Astrocyte (in vitro differentiated cells and primary cell): ENCODE measurements around the gene KRTAP4-11. TPM values are rescaled to one million over a fixed set of nuclear protein-coding genes. Genes with fewer than 3 reads are reported as not detected.
A peak's percentile ranks its signal among the peaks of the same experiment; 100 is the strongest.
"Not testable (repeated sequence)": the region's sequence is repeated elsewhere in the genome, so short reads cannot be mapped to it uniquely, and the experiment has no call there.

Experiments used
- DNase-seq: peaks from one replicate; pipeline ENCODE4 v3.0.0-alpha.2; 2010; ENCODE audit warnings: low read depth
- FAIRE-seq: peaks from 2 replicates; lab custom pipeline; 2011; peaks lifted over from hg19 to GRCh38; lab: Jason Lieb, UNC
- H2AFZ ChIP-seq: 2 replicates; pipeline ENCODE4 v1.6.0; 2012; ENCODE audit warnings: low read depth, low read length, inconsistent platforms
- H3K27ac ChIP-seq: 2 replicates; pipeline ENCODE4 v1.5.1; 2011; ENCODE audit warnings: low read depth, low read length, inconsistent platforms
- H3K27me3 ChIP-seq: 2 replicates; pipeline ENCODE4 v1.6.0; 2011; ENCODE audit warnings: low read length, inconsistent platforms; ENCODE audit not compliant: insufficient read depth
- H3K36me3 ChIP-seq: 2 replicates; pipeline ENCODE4 v1.5.1; 2011; ENCODE audit warnings: low read length, inconsistent platforms; ENCODE audit not compliant: insufficient read depth
- H3K4me1 ChIP-seq: 2 replicates; pipeline ENCODE4 v1.5.1; 2011; ENCODE audit warnings: low read length, inconsistent platforms; ENCODE audit not compliant: insufficient read depth
- H3K4me2 ChIP-seq: 2 replicates; pipeline ENCODE4 v1.6.0; 2012; ENCODE audit warnings: low read length, inconsistent platforms
- H3K4me3 ChIP-seq: 2 replicates; pipeline ENCODE4 v1.5.1; 2011; ENCODE audit warnings: low read depth, mild to moderate bottlenecking, low read length, inconsistent platforms; ENCODE audit not compliant: insufficient read depth
- H3K79me2 ChIP-seq: 2 replicates; pipeline ENCODE4 v1.6.0; 2012; ENCODE audit warnings: mild to moderate bottlenecking, low read length, inconsistent platforms; ENCODE audit not compliant: insufficient read depth
- H3K9ac ChIP-seq: 2 replicates; pipeline ENCODE4 v1.6.0; 2012; ENCODE audit warnings: mild to moderate bottlenecking, low read length, inconsistent platforms
- H3K9me3 ChIP-seq: 2 replicates; pipeline ENCODE4 v1.5.1; 2012; ENCODE audit warnings: low read depth, mild to moderate bottlenecking, low read length, inconsistent platforms; ENCODE audit not compliant: insufficient read depth
- H4K20me1 ChIP-seq: 2 replicates; pipeline ENCODE4 v1.6.0; 2012; ENCODE audit warnings: low read length, inconsistent platforms; ENCODE audit not compliant: insufficient read depth
- H3K27ac Mint-ChIP-seq: one replicate; pipeline ENCODE4 v1.8.0; 2021; ENCODE audit warnings: mild to moderate bottlenecking, mixed read lengths; ENCODE audit not compliant: unreplicated experiment
- H3K27me3 Mint-ChIP-seq: one replicate; pipeline ENCODE4 v1.8.0; 2021; ENCODE audit warnings: low read depth, mixed read lengths; ENCODE audit not compliant: unreplicated experiment
- H3K36me3 Mint-ChIP-seq: one replicate; pipeline ENCODE4 v1.8.0; 2021; ENCODE audit warnings: low read depth, mixed read lengths; ENCODE audit not compliant: unreplicated experiment
- H3K4me1 Mint-ChIP-seq: one replicate; pipeline ENCODE4 v1.8.0; 2021; ENCODE audit warnings: low read depth, mixed read lengths; ENCODE audit not compliant: unreplicated experiment
- H3K4me3 Mint-ChIP-seq: one replicate; pipeline ENCODE4 v1.8.0; 2021; ENCODE audit warnings: mild to moderate bottlenecking, moderate library complexity, mixed read lengths; ENCODE audit not compliant: unreplicated experiment
- H3K9me3 Mint-ChIP-seq: one replicate; pipeline ENCODE4 v1.8.0; 2021; ENCODE audit warnings: mild to moderate bottlenecking, mixed read lengths; ENCODE audit not compliant: unreplicated experiment
- CTCF ChIP-seq: IDR thresholded peaks from 2 replicates; pipeline ENCODE4 v1.5.1; 2011; ENCODE audit warnings: low read depth, mild to moderate bottlenecking, inconsistent platforms, low read length, moderate library complexity; ENCODE audit not compliant: insufficient read depth
- EZH2 ChIP-seq: IDR thresholded peaks from 2 replicates; pipeline ENCODE4 v1.6.1; 2012; ENCODE audit warnings: mild to moderate bottlenecking, low read length, inconsistent platforms; ENCODE audit not compliant: insufficient read depth
- total RNA-seq: library from RNA; stranded (reverse); gene quantifications from 2 replicates; pipeline ENCODE4 v1.2.1, GENCODE V29; 2021

The KRTAP4-11 gene
- total RNA-seq, 1 donor from 2014 or later = not detected

- Histone ChIP-seq H3K4me2 (no peak overlapping the region), H3K27me3 (no peaks in the 10 kb centered on the region), H3K4me3 (no peak overlapping the region), H3K9ac (no peak overlapping the region), H3K27ac (peak overlapping the region; percentile 58), H3K79me2 (no peaks in the 10 kb centered on the region), H3K36me3 (no peaks in the 10 kb centered on the region), H3K9me3 (peaks cover 3% of the 10 kb centered on the region), H2AFZ (no peak overlapping the region), H3K4me1 (no peaks in the 10 kb centered on the region), H4K20me1 (no peaks in the 10 kb centered on the region)
- FAIRE-seq (no peak), DNase-seq (no peak)
- Mint-ChIP-seq H3K4me1 (peaks cover 14% of the 10 kb centered on the region), H3K36me3 (no peaks in the 10 kb centered on the region), H3K4me3 (no peak overlapping the region), H3K27ac (peak overlapping the region; percentile 49), H3K27me3 (no peaks in the 10 kb centered on the region), H3K9me3 (peaks cover 10% of the 10 kb centered on the region)
- no peak for TF ChIP-seq EZH2
- TF ChIP-seq CTCF = no peak
These were observed 23.2 kb upstream of the KRTAP4-11 start for GRCh38 chr17:41141361-41141760.

- Histone ChIP-seq H3K9ac (no peak within 1 kb of the TSS), H3K4me2 (no peak within 1 kb of the TSS), H3K36me3 (no peaks in the 10 kb centered on the region), H3K9me3 (peaks cover 3% of the 10 kb centered on the region), H3K4me1 (no peaks in the 10 kb centered on the region), H2AFZ (no peak within 1 kb of the TSS), H3K27me3 (no peaks in the 10 kb centered on the region), H4K20me1 (no peaks in the 10 kb centered on the region), H3K27ac (peak within 1 kb of the TSS; percentile 58), H3K79me2 (no peaks in the 10 kb centered on the region), H3K4me3 (no peak within 1 kb of the TSS)
- H3K27me3 Mint-ChIP-seq = no peaks in the 10 kb centered on the region
- TF ChIP-seq EZH2 (no peak), CTCF (no peak)
- H3K27ac Mint-ChIP-seq = peak within 1 kb of the TSS; percentile 83
- H3K4me3 Mint-ChIP-seq = no peak within 1 kb of the TSS
- peaks cover 10% of the 10 kb centered on the region for H3K9me3 Mint-ChIP-seq
- peaks cover 14% of the 10 kb centered on the region for H3K4me1 Mint-ChIP-seq
- no peaks in the 10 kb centered on the region for H3K36me3 Mint-ChIP-seq
- DNase-seq (peak; percentile 81), FAIRE-seq (peak; percentile 87)
These were observed 22.4 kb upstream of the KRTAP4-11 start, which contains the start of gene KRTAP4-6 for GRCh38 chr17:41140360-41141131. Gene KRTAP4-6, minus strand, starts transcription at chr17:41140544. Its CDS starts 57 bp downstream, at chr17:41140487.

- not testable (repeated sequence) for H3K9me3 ChIP-seq, H3K36me3 Mint-ChIP-seq, H3K4me2 ChIP-seq, H3K27ac Mint-ChIP-seq, H3K9ac ChIP-seq, H3K27me3 ChIP-seq, H2AFZ ChIP-seq, H3K27me3 Mint-ChIP-seq, H3K4me3 Mint-ChIP-seq, FAIRE-seq, H3K4me3 ChIP-seq, H4K20me1 ChIP-seq, H3K36me3 ChIP-seq, DNase-seq, H3K79me2 ChIP-seq, H3K4me1 ChIP-seq
- Mint-ChIP-seq H3K9me3 (peaks cover 10% of the 10 kb centered on the region), H3K4me1 (peaks cover 14% of the 10 kb centered on the region)
- peak overlapping the region; percentile 58 for H3K27ac ChIP-seq
These were observed 21.7 kb upstream of the KRTAP4-11 start for GRCh38 chr17:41139865-41140264.
